ENCODE measurements around the gene GCHFR. TPM values are rescaled to one million over a fixed set of nuclear protein-coding genes. Genes with fewer than 3 reads are reported as not detected.

GCHFR gene
- total and polyA plus RNA-seq, 2 experiments from 2014 or later: 66.7 to 126 TPM

DNA sequence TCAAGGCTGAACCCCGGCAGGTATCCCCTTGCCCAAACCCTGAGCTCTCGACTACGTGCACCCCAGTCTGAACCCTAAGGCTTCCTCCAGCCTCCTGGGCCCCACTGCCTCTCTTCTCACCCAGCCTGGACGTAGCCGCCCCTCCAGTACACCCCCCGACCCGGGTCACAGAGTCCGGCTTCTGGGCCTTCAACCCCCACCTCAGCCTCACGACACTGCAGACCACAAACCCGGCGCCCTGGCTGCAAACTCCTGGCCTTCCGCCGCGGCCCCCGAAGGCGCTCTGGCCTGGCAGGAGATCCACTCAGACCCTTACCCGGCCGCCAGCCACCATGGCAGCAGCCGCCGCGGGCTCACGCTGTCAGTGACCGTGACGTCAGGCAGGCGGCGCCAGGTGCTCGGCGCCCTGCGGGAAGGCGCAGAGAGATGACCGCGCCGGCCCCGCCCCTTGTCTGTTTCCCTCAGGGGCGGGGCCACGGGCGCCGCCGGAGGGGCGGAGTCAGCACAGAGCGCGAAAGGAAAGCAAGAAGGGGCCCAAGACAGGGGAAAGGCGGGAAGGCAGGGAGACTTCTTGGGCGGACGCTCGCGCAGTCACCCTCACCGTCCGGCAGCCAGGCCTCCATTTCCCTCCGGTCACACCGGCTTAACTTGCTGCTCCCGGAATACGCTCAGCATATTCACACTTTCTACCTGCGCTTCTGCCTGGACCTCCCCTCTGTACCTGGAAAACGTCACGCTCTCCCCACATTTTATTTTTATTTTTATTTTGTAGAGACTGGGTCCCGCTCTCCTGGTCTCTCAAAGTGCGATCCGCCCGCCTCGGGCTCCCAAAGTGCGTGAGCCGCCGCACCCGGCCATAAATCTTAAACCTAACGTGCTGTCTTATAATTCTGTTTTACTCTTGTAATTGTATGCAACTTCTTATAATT, 8.7 kb upstream of the GCHFR start, which contains the start of gene RMDN3:
RMDN3 (minus strand) TSS at position 372 of the 929 bp plus-strand sequence. CDS start 471 bp downstream, outside the sequence.
- H3K27me3 ChIP-seq: no peaks in the 10 kb centered on the region
- H3K4me1 ChIP-seq (ENCODE audit: low read depth): no peaks in the 10 kb centered on the region
- peak; percentile 95 to 97 for DNase-seq (ENCODE audit: low read depth in 1 of 2, low spot score in 1 of 2)
- H3K9me3 ChIP-seq (ENCODE audit: low read depth): no peaks in the 10 kb centered on the region
- peaks cover 6% of the 10 kb centered on the region for H3K36me3 ChIP-seq
- peak within 1 kb of the TSS; percentile 76 for H3K27ac ChIP-seq
- TF ChIP-seq, protein P1, sequence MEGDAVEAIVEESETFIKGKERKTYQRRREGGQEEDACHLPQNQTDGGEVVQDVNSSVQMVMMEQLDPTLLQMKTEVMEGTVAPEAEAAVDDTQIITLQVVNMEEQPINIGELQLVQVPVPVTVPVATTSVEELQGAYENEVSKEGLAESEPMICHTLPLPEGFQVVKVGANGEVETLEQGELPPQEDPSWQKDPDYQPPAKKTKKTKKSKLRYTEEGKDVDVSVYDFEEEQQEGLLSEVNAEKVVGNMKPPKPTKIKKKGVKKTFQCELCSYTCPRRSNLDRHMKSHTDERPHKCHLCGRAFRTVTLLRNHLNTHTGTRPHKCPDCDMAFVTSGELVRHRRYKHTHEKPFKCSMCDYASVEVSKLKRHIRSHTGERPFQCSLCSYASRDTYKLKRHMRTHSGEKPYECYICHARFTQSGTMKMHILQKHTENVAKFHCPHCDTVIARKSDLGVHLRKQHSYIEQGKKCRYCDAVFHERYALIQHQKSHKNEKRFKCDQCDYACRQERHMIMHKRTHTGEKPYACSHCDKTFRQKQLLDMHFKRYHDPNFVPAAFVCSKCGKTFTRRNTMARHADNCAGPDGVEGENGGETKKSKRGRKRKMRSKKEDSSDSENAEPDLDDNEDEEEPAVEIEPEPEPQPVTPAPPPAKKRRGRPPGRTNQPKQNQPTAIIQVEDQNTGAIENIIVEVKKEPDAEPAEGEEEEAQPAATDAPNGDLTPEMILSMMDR (IDR thresholded peaks at IDR 0.05; ENCODE audit: low read depth, low read length): no peak
- peak within 1 kb of the TSS; percentile 77 for H3K4me3 ChIP-seq

DNA sequence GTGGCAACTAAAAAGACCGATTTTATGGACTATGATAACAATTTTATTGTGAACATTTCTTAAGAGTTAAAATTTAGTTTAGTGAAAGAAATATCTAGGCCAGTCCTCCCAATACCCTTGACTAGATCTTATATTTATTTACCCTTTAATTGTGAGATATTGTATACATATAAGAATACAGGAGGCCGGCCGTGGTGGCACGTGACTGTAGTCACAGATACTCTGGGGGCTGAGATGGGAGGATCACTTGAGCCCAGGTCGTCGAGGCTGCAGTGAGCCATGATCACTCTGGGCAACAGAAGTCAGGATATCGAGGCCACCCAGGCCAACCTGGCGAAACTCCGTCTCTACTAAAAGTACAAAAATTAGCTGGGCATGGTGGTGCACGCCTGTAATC, 8.1 kb upstream of the GCHFR start:
- Histone ChIP-seq H3K27me3 (no peaks in the 10 kb centered on the region), H3K27ac (peak overlapping the region; percentile 74), H3K4me1 (ENCODE audit: low read depth) (no peaks in the 10 kb centered on the region), H3K4me3 (peak overlapping the region; percentile 77), H3K9me3 (ENCODE audit: low read depth) (no peaks in the 10 kb centered on the region), H3K36me3 (peaks cover under 1% of the 10 kb centered on the region)
- no peak for DNase-seq (ENCODE audit: low read depth in 1 of 2, low spot score in 1 of 2)
- TF ChIP-seq, protein P1 (IDR thresholded peaks at IDR 0.05; ENCODE audit: low read depth, low read length): no peak

DNA sequence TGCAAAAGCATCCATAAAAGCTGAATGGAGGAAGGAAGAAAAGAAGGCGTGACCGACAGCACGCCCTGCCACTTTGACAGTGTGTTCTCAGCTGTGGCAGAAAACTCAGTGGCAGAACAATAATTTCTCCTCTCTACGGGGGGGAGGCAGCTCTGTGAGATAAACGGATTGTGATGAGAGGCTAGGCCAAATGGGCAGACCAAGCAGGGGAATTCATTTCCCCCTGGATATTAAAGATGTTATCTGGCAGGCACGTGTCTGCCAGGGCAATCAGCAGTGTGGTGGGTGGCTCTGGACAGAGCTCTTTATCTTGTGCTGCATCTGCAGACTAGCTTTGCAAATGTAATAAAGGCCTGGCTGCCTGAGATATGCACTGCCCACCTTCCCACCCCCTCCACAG, 6.9 kb upstream of the GCHFR start:
- no peak overlapping the region for H3K4me3 ChIP-seq
- H3K9me3 ChIP-seq (ENCODE audit: low read depth): no peaks in the 10 kb centered on the region
- H3K36me3 ChIP-seq: no peaks in the 10 kb centered on the region
- TF ChIP-seq, protein P1 (IDR thresholded peaks at IDR 0.05; ENCODE audit: low read depth, low read length): no peak
- H3K27me3 ChIP-seq: no peaks in the 10 kb centered on the region
- no peak overlapping the region for H3K27ac ChIP-seq
- no peaks in the 10 kb centered on the region for H3K4me1 ChIP-seq (ENCODE audit: low read depth)
- DNase-seq (ENCODE audit: low read depth in 1 of 2, low spot score in 1 of 2): no peak

DNA sequence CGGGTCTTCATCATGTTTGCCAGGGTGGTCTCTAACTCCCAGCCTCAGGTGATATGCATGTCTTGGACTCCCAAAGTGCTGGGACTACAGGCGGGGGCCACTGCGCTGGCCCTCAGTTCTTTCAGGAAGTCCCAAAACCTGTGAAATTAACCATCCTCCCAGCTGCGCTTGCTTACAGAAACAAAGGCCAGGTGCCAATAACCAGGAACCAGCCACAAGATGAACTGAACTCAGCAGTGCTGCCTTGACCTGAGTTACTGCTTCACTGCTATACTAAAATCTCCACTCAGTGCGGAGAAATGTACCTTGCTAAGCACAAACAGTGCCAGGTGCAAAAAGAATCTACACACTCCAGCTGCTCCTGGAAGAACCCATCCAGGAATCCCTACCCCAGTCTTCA, 3.9 kb upstream of the GCHFR start:
- TF ChIP-seq, protein P1 (IDR thresholded peaks at IDR 0.05; ENCODE audit: low read depth, low read length): no peak
- H3K9me3 ChIP-seq (ENCODE audit: low read depth): no peaks in the 10 kb centered on the region
- H3K27ac ChIP-seq: no peak overlapping the region

DNA sequence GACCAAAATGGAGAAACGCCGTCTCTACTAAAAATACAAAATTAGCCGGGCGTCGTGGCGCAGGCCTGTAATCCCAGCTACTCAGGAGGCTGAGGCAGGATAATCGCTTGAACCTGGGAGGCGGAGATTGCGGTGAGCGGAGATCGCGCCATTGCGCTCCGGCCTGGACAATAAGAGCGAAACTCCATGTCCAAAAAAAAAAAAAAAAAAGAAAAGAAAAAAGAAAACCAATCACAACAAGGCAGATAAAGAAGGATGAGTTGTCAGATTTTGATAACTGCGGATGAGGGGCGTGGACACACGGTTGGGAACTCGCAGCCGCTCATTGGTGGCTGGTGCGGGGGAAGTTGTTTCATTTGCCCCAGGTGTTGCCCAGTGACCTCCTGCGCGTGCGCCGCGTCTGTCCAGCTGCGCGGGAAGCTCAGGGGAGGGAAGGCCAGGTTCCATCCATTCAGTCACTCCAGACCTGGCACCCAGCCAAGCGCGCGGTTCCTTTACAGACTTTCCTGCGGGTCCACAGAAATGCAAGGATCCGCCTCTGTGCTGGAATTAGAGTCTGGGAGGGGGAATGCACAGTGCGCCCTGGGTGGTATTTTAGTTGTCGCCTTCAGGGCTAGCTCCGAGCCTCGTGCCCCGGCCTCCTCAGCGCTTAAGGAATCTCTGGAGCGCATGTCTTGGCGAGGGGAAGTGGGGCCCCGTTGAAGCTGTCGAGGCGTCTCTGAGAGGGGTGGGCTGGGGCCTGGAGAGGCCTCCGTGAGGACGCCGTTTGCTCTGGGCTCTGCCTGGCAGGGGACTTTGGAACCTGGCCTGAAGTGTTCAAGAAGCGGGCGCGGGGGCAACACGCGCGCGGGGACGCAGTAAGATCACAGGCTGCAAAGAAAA, 708 bp upstream of the GCHFR start:
- peak overlapping the region; percentile 51 for H3K4me3 ChIP-seq
- no peaks in the 10 kb centered on the region for H3K9me3 ChIP-seq (ENCODE audit: low read depth)
- peak in 1 of 2 donors; percentile 68 for DNase-seq (ENCODE audit: low read depth in 1 of 2, low spot score in 1 of 2)
- H3K27me3 ChIP-seq: no peaks in the 10 kb centered on the region
- TF ChIP-seq, protein P1 (IDR thresholded peaks at IDR 0.05; ENCODE audit: low read depth, low read length): no peak
- peaks cover 3% of the 10 kb centered on the region for H3K4me1 ChIP-seq (ENCODE audit: low read depth)
- peak overlapping the region; percentile 77 for H3K27ac ChIP-seq
- H3K36me3 ChIP-seq: no peaks in the 10 kb centered on the region

More for the DNA sequence above, 3.9 kb upstream of the GCHFR start:
- Histone ChIP-seq H3K36me3 (no peaks in the 10 kb centered on the region), H3K4me1 (ENCODE audit: low read depth) (peaks cover 3% of the 10 kb centered on the region), H3K4me3 (no peak overlapping the region), H3K27me3 (no peaks in the 10 kb centered on the region)
- no peak for DNase-seq (ENCODE audit: low read depth in 1 of 2, low spot score in 1 of 2)

Data from cardiac muscle cell (in vitro differentiated cells and primary cell).